NCI-H526 (cell line): ENCODE results near the gene GPBP1.
"Not testable (repeated sequence)": the region's sequence is repeated elsewhere in the genome, so short reads cannot be mapped to it uniquely, and the experiment has no call there.

ENCODE experiments used
- DNase-seq, 2 experiments: peaks; one replicate each; lab custom pipeline; 2025; lab: John Stamatoyannopoulos, UW

GPBP1 gene

GRCh38 chr5:57177479-57178156 is 3.8 kb downstream of the GPBP1 start:
- no peak for DNase-seq

GRCh38 chr5:57178238-57178637 is 4.4 kb downstream of the GPBP1 start:
- not testable (repeated sequence) for DNase-seq

GRCh38 chr5:57179262-57180200 is 5.7 kb downstream of the GPBP1 start:
- no peak for DNase-seq

- DNase-seq: no peak
Observed at GRCh38 chr5:57181154-57181553, 7.3 kb downstream of the GPBP1 start.

GRCh38 chr5:57184322-57184721 is 10.5 kb downstream of the GPBP1 start:
- peak in 1 of 2 experiments; percentile 4 for DNase-seq

GRCh38 chr5:57185313-57185712 is 11.5 kb downstream of the GPBP1 start:
- no peak for DNase-seq

- DNase-seq: no peak
Observed at GRCh38 chr5:57186194-57186593, 12.3 kb downstream of the GPBP1 start.

- not testable (repeated sequence) for DNase-seq
Observed at GRCh38 chr5:57187977-57188376, 14.1 kb downstream of the GPBP1 start.

GRCh38 chr5:57189515-57189914 is 15.7 kb downstream of the GPBP1 start:
- DNase-seq: no peak

GRCh38 chr5:57190593-57190992 is 16.7 kb downstream of the GPBP1 start:
- DNase-seq: no peak

GRCh38 chr5:57191163-57191562 is 17.3 kb downstream of the GPBP1 start:
- no peak for DNase-seq

- no peak for DNase-seq
Observed at GRCh38 chr5:57191986-57192385, 18.1 kb downstream of the GPBP1 start.

- DNase-seq: not testable (repeated sequence)
Observed at GRCh38 chr5:57192832-57193231, 19.0 kb downstream of the GPBP1 start.

GRCh38 chr5:57193757-57194413 is 20.0 kb downstream of the GPBP1 start:
- no peak for DNase-seq

- no peak for DNase-seq
Observed at GRCh38 chr5:57194653-57195052, 20.8 kb downstream of the GPBP1 start.

GRCh38 chr5:57195060-57195459 is 21.2 kb downstream of the GPBP1 start:
- no peak for DNase-seq

- DNase-seq: no peak
Observed at GRCh38 chr5:57199866-57200265, 26.0 kb downstream of the GPBP1 start.

- DNase-seq: no peak
Observed at GRCh38 chr5:57202811-57203210, 29.0 kb downstream of the GPBP1 start.

GRCh38 chr5:57207007-57207653 is 33.3 kb downstream of the GPBP1 start:
- DNase-seq: no peak

- DNase-seq: no peak
Observed at GRCh38 chr5:57207681-57208080, 33.8 kb downstream of the GPBP1 start.

GRCh38 chr5:57209316-57210040 is 35.6 kb downstream of the GPBP1 start:
- no peak for DNase-seq
